SK-N-SH (cell line): ENCODE data around the gene WDR48.

Experiments used
- EP300 ChIP-seq, 2 experiments: IDR thresholded peaks; 2 replicates each; pipeline versions ENCODE4 v1.4.0 to v1.6.1; 2012; ENCODE audit warnings: borderline replicate concordance in 1 of 2, low read depth in 1 of 2, low read length in 1 of 2
- EZH2phosphoT487 ChIP-seq: fragments of 200-600 bp; sonication (generic); IDR thresholded peaks from 2 replicates; pipeline ENCODE4 v1.6.1; 2017; ENCODE audit warnings: low read depth, mixed run types, mild to moderate bottlenecking, antibody characterized with exemption, moderate library complexity, borderline replicate concordance
- GATA2 ChIP-seq: sonication (generic); formaldehyde crosslinking; IDR thresholded peaks from 2 replicates; pipeline ENCODE4 v1.5.0; 2020; ENCODE audit warnings: mild to moderate bottlenecking, missing genetic modification reagents
- PBX3 ChIP-seq: IDR thresholded peaks from 2 replicates; pipeline ENCODE4; 2012
- TAF1 ChIP-seq: IDR thresholded peaks from 2 replicates; pipeline ENCODE4 v1.6.1; 2012; ENCODE audit warnings: low read depth, mild to moderate bottlenecking, low read length, moderate library complexity, borderline replicate concordance
- TF ChIP-seq, protein P1 (sequence below): fragments of 200-600 bp; sonication (generic); IDR thresholded peaks from 2 replicates; pipeline ENCODE4 v1.6.1; 2017; ENCODE audit warnings: antibody characterized with exemption, mild to moderate bottlenecking, moderate library complexity

GRCh38 chr3:39112535-39112934, 60.7 kb downstream of the WDR48 start:
- TF ChIP-seq EZH2phosphoT487 (no peak), GATA2 (CRISPR knock-in tag) (no peak), EP300 (IDR thresholded peaks at IDR 0.05; ENCODE audit: borderline replicate concordance in 1 of 2, low read depth in 1 of 2, low read length in 1 of 2) (no peak), PBX3 (no peak), TAF1 (no peak)
- TF ChIP-seq, protein P1, sequence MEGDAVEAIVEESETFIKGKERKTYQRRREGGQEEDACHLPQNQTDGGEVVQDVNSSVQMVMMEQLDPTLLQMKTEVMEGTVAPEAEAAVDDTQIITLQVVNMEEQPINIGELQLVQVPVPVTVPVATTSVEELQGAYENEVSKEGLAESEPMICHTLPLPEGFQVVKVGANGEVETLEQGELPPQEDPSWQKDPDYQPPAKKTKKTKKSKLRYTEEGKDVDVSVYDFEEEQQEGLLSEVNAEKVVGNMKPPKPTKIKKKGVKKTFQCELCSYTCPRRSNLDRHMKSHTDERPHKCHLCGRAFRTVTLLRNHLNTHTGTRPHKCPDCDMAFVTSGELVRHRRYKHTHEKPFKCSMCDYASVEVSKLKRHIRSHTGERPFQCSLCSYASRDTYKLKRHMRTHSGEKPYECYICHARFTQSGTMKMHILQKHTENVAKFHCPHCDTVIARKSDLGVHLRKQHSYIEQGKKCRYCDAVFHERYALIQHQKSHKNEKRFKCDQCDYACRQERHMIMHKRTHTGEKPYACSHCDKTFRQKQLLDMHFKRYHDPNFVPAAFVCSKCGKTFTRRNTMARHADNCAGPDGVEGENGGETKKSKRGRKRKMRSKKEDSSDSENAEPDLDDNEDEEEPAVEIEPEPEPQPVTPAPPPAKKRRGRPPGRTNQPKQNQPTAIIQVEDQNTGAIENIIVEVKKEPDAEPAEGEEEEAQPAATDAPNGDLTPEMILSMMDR: no peak
